22Rv1 (cell line): Measurements from ENCODE around the gene ARMC6.

Experiments used
- H3K27ac ChIP-seq: fragments of 450-650 bp; 2 replicates; pipeline ENCODE4 v1.5.1; 2017
- CTCF ChIP-seq: fragments of 450-650 bp; IDR thresholded peaks from 2 replicates; pipeline ENCODE4 v1.5.1; 2017; ENCODE audit warnings: mild to moderate bottlenecking
- ZFX ChIP-seq: fragments of 450-650 bp; IDR thresholded peaks from 2 replicates; pipeline ENCODE4 v1.6.1; 2017; ENCODE audit warnings: antibody characterized with exemption, borderline replicate concordance

ARMC6 gene

GRCh38 chr19:19032420-19033175, 805 bp upstream of the ARMC6 start:
- TF ChIP-seq ZFX (no peak), CTCF (no peak)
- H3K27ac ChIP-seq, result peak overlapping the region; percentile 94

GRCh38 chr19:19033176-19033425, 302 bp upstream of the ARMC6 start:
- peak overlapping the region; percentile 94 for H3K27ac ChIP-seq
- TF ChIP-seq CTCF, result no peak
- TF ChIP-seq ZFX, result no peak

GRCh38 chr19:19034204-19034624, 811 bp downstream of the ARMC6 start:
- H3K27ac ChIP-seq, result peak overlapping the region; percentile 94
- TF ChIP-seq CTCF, result no peak
- no peak for TF ChIP-seq ZFX

- TF ChIP-seq CTCF (no peak), ZFX (no peak)
- H3K27ac ChIP-seq, result peak overlapping the region; percentile 47
Observed at GRCh38 chr19:19039901-19040300, 6.5 kb downstream of the ARMC6 start.

GRCh38 chr19:19040417-19040816, 7.0 kb downstream of the ARMC6 start:
- no peak for TF ChIP-seq CTCF
- H3K27ac ChIP-seq, result peak overlapping the region; percentile 47

GRCh38 chr19:19042732-19043280, 9.4 kb downstream of the ARMC6 start:
- no peak overlapping the region for H3K27ac ChIP-seq
- TF ChIP-seq ZFX (no peak), CTCF (no peak)

- TF ChIP-seq ZFX (no peak), CTCF (no peak)
- no peak overlapping the region for H3K27ac ChIP-seq
Observed at GRCh38 chr19:19043481-19043880, 10.1 kb downstream of the ARMC6 start.
